HL-60 (cell line): Measurements from ENCODE around the gene C20orf144.

ENCODE experiments used
- DNase-seq, 2 experiments: peaks; one replicate each; pipeline ENCODE4 v3.0.0-alpha.2; 2010 to 2020; ENCODE audit warnings: low read depth in 1 of 2, low spot score in 1 of 2
- H3K27ac ChIP-seq: fragments of 250-450 bp; sonication (Bioruptor Pico); replicated peaks from 2 replicates; pipeline ENCODE4 v1.5.1; 2020; ENCODE audit warnings: mild to moderate bottlenecking, moderate library complexity
- H3K27me3 ChIP-seq: fragments of 250-450 bp; sonication (Bioruptor Pico); 2 replicates; pipeline ENCODE4 v1.5.1; 2021; ENCODE audit warnings: mild to moderate bottlenecking, moderate library complexity; ENCODE audit not compliant: insufficient read depth, poor library complexity, severe bottlenecking
- H3K4me3 ChIP-seq: replicated peaks from 2 replicates; pipeline ENCODE4 v1.5.1; 2011; ENCODE audit warnings: mild to moderate bottlenecking, control low read depth, low read length; ENCODE audit not compliant: insufficient read depth
- GABPA ChIP-seq: IDR thresholded peaks from 2 replicates; pipeline ENCODE4 v1.6.1; 2012; ENCODE audit warnings: low read depth
- POLR2AphosphoS5 ChIP-seq: IDR thresholded peaks from 2 replicates; pipeline ENCODE4 v1.6.1; 2012; ENCODE audit warnings: low read depth
- SPI1 ChIP-seq: IDR thresholded peaks from 2 replicates; pipeline ENCODE4 v1.6.1; 2012; ENCODE audit warnings: low read depth, mild to moderate bottlenecking, borderline replicate concordance
- TF ChIP-seq, protein P1 (sequence below): IDR thresholded peaks from 2 replicates; pipeline ENCODE4 v1.6.1; 2012; ENCODE audit warnings: low read depth; ENCODE audit not compliant: insufficient replicate concordance
- TF ChIP-seq, protein P2 (sequence below): IDR thresholded peaks from one replicate; pipeline ENCODE4 v1.5.1; 2011; ENCODE audit warnings: low read length, control low read depth, inconsistent platforms; ENCODE audit not compliant: insufficient read depth

C20orf144 gene

DNA sequence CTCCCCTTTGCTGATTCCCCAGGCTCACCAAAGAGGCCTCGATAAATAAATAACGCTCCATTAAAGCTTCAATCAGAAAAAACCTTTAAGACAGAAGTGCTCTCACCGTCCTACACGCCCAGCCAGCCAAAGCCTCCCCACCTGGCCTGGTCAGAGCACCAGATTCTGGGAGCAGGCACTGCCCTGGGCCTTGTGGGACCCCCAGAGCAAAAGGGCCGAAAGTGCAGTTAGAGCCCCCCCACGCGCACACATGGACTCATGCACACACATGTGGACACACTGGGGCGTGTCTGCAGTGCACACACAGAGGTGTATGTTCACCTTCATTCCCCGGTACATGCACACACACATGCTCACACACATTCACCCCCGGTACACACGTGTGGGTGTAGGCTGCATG lies 14.0 kb downstream of the C20orf144 start:
- Histone ChIP-seq H3K27me3 (no peaks in the 10 kb centered on the region), H3K27ac (no peak overlapping the region), H3K4me3 (no peak overlapping the region)
- TF ChIP-seq, protein P1, sequence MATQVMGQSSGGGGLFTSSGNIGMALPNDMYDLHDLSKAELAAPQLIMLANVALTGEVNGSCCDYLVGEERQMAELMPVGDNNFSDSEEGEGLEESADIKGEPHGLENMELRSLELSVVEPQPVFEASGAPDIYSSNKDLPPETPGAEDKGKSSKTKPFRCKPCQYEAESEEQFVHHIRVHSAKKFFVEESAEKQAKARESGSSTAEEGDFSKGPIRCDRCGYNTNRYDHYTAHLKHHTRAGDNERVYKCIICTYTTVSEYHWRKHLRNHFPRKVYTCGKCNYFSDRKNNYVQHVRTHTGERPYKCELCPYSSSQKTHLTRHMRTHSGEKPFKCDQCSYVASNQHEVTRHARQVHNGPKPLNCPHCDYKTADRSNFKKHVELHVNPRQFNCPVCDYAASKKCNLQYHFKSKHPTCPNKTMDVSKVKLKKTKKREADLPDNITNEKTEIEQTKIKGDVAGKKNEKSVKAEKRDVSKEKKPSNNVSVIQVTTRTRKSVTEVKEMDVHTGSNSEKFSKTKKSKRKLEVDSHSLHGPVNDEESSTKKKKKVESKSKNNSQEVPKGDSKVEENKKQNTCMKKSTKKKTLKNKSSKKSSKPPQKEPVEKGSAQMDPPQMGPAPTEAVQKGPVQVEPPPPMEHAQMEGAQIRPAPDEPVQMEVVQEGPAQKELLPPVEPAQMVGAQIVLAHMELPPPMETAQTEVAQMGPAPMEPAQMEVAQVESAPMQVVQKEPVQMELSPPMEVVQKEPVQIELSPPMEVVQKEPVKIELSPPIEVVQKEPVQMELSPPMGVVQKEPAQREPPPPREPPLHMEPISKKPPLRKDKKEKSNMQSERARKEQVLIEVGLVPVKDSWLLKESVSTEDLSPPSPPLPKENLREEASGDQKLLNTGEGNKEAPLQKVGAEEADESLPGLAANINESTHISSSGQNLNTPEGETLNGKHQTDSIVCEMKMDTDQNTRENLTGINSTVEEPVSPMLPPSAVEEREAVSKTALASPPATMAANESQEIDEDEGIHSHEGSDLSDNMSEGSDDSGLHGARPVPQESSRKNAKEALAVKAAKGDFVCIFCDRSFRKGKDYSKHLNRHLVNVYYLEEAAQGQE: no peak
- no peak for TF ChIP-seq SPI1
- no peak for TF ChIP-seq POLR2AphosphoS5
- no peak for TF ChIP-seq GABPA
- TF ChIP-seq, protein P2, sequence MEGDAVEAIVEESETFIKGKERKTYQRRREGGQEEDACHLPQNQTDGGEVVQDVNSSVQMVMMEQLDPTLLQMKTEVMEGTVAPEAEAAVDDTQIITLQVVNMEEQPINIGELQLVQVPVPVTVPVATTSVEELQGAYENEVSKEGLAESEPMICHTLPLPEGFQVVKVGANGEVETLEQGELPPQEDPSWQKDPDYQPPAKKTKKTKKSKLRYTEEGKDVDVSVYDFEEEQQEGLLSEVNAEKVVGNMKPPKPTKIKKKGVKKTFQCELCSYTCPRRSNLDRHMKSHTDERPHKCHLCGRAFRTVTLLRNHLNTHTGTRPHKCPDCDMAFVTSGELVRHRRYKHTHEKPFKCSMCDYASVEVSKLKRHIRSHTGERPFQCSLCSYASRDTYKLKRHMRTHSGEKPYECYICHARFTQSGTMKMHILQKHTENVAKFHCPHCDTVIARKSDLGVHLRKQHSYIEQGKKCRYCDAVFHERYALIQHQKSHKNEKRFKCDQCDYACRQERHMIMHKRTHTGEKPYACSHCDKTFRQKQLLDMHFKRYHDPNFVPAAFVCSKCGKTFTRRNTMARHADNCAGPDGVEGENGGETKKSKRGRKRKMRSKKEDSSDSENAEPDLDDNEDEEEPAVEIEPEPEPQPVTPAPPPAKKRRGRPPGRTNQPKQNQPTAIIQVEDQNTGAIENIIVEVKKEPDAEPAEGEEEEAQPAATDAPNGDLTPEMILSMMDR: no peak
- no peak for DNase-seq

DNA sequence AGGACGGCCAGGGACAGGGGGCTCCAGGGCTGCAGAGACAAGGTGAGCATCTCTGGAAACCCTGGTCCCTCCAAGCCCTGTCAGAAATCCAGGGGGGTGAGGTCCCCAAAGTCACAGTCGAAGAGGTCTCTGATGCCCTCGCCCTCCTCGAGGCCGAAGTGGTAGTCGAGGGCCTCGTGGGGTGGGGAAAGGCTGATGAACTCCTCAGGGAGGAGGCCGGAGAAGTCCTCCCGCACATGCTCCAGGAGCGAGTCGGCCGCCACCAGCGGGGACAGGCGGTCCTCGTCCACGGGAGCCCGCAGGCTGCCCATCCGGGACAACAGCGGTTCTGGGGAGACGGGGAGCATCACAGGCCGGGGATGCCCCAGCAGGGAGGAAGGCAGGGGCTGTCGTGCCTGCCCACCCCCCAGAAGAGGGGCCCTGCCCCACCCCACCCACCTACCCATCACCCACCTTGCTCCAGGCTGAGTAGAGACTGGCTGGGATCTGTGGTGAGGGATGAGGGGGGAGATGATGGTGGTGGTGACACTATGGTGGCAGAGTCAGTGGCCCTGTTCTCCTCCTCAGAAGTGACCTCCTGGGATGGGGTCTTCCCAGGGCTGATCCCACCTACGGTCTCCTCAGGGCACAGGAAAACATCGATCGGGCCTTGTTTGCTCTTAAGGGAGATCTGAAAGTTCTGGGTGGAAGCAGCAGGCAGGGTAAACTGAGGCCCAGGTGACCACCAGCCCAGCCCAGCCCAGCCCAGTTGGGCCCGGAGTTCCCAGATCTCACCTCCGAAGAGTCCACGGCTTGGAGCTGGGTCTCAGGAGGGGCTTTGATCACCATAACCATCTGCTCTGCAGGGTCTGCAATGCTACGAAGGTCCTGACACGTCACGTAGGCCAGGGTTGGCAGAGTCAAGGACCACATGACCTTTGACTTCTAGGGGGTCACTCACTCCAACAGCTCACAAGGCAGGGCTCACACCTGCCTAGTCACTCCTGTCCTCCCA lies 14.8 kb downstream of the C20orf144 start:
- Histone ChIP-seq H3K27me3 (no peaks in the 10 kb centered on the region), H3K4me3 (no peak overlapping the region), H3K27ac (no peak overlapping the region)
- 0 out of 2 replicates have a peak, but pooled peaks have one; percentile 1 for TF ChIP-seq POLR2AphosphoS5
- TF ChIP-seq, protein P1: no peak
- no peak for DNase-seq

DNA sequence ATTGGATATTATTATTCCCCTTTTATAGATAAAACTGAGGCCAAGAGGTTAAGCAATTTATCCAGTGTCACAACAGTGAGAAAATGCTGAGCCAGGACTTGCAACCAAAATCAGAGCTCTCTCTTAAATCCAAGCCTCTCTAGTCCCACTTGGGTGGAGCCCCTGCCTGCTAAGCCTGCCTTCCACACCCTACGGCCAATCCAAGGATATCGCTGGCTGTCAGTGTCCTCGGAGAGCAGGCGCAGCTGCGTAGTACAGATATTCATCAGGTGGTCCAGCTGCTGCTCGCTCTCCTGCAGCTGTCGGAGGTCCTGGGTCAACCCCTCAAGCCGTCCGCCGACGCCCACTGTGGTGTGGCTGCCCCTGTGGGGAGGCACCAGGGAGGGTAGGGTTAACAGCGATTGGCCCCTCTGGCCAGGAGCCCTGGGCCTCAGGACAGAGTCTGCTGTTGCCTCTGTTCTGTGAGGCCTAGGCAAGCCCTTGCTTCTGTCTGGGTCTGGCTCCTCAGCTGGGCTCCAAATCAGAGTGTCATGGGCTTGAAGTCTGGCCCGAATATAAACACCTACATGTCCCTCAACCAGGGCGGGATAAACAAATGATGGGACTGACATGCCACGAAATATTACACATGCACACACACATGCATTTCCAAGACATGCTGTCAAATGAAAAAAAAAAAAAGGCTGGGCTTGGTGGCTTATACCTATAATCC lies 16.0 kb downstream of the C20orf144 start:
- TF ChIP-seq GABPA: no peak
- no peak for TF ChIP-seq SPI1
- peak; percentile 18; the same call in 1 of the 2 replicates for TF ChIP-seq POLR2AphosphoS5
- Histone ChIP-seq H3K27me3 (no peaks in the 10 kb centered on the region), H3K4me3 (no peak overlapping the region), H3K27ac (no peak overlapping the region)
- DNase-seq: no peak

DNA sequence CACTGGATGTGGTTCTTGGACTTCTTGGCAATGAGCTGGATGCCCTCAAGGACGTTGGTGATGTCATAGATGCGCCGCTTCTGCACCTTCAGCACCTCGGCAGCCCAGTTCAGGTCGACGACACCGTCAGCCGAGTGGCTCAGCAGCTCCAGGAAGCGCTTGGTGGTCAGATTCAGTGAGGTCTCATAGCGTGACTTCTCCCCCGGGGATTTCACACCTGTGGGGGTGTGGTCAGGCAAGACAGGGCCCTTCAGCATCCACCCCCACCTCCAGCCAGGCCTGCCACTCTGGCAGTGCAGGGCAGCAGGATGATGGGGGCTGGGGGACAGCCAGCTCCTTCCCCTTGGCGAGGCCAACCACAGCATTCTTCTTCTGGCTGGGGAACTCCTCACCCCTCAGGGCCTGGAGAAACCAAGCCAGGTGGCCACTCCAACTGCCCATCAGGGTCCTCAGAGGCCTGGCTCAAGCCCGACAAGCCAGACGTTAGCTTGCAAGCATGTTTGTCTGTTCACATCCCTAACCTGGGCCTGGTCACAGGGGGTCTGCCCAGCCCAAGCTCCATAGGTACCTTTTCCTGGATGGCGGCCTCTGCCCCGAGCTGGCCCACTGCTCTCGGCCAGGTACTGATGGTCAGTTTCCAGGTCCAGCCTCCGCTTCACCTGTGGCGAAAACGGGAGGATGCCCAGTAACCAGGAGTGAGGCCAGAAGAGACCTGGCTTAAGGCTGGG lies 17.8 kb downstream of the C20orf144 start:
- DNase-seq: no peak
- TF ChIP-seq GABPA (no peak), SPI1 (no peak), POLR2AphosphoS5 (no peak)
- TF ChIP-seq, protein P2: no peak
- TF ChIP-seq, protein P1: no peak
- H3K27me3 ChIP-seq: no peaks in the 10 kb centered on the region
- H3K4me3 ChIP-seq: no peak overlapping the region
- H3K27ac ChIP-seq: no peak overlapping the region
